OCI-M1 (cell line): ENCODE measurements around the gene CRYBB2.
"Not testable (repeated sequence)": the region's sequence is repeated elsewhere in the genome, so short reads cannot be mapped to it uniquely, and the experiment has no call there.

Experiments used
- DNase-seq: peaks from one replicate; lab custom pipeline; 2025; lab: John Stamatoyannopoulos, UW

The CRYBB2 gene, protein sequence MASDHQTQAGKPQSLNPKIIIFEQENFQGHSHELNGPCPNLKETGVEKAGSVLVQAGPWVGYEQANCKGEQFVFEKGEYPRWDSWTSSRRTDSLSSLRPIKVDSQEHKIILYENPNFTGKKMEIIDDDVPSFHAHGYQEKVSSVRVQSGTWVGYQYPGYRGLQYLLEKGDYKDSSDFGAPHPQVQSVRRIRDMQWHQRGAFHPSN

DNA sequence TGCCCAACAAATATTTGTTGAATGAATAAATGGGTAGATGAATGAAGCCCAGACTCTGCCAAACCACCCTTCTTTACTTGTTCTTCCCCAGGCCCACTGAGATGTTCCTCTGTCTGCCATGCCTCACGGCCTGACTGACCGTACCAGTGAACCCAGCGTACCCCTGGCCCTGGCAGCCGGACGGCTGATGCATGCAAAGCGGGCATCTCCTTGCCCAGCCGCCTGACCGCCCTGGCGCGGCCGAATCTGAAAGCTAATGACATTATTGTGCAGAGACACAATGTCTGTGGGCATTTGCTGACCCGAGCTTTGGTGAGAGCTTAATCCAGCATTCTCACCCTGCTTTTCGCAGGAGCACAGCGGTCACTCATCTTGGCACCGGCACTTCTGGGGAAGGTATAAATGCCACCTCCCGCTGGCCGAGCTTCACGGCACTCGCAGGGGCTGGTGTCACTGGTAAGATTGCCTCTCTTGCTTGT is at the start of gene CRYBB2:
Gene CRYBB2, plus strand, starts transcription at position 429 of the 479 bp plus-strand sequence. CDS start 1,791 bp downstream, outside the sequence.
- no peak for DNase-seq

DNA sequence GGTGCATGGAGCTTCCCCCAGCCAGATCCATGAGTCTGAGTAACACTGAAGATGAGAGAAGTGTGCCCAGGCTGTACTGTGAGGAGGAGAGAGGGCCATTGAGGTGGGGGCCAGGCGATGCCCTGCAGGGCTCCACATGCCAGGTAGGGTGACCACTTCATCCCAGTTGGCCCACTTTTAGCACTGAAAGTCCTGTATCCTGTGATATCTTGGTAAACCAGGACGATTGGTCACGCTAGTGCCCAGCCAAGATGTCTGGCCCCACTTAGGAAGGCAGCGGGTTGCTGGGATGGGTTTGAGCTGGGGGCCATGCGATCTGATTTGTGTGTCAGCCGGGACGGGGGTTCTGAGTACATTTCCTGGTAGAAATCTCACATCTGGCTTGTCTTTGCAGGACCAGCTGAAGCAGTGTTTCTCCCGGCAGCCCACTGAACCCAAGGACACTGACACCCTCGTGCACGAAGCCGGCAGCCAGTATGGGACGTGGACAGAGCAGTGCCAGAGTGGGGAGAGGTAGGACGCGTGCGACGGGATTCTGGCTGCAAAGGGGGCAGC is 48.9 kb upstream of the CRYBB2 start:
- DNase-seq = no peak

DNA sequence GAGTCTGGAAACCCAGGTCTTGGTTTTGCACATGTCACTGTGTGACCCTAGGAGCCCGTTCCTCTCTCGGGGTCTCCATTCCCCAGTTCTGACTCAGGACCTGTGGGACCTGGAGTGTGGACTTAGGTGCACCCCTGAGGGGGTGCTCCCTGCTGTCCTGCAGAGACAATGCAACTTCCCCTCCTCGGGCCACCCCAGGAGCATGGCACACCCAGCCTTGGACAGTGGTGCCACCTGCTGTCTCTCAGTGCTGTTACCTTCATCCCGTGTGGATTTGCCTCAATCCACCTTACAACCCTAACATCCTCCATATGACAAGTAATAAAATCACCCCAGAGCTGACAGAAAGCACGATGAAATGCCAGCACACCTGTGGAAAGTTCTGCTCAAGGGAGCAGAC is 47.3 kb upstream of the CRYBB2 start:
- peak; percentile 63 for DNase-seq

DNA sequence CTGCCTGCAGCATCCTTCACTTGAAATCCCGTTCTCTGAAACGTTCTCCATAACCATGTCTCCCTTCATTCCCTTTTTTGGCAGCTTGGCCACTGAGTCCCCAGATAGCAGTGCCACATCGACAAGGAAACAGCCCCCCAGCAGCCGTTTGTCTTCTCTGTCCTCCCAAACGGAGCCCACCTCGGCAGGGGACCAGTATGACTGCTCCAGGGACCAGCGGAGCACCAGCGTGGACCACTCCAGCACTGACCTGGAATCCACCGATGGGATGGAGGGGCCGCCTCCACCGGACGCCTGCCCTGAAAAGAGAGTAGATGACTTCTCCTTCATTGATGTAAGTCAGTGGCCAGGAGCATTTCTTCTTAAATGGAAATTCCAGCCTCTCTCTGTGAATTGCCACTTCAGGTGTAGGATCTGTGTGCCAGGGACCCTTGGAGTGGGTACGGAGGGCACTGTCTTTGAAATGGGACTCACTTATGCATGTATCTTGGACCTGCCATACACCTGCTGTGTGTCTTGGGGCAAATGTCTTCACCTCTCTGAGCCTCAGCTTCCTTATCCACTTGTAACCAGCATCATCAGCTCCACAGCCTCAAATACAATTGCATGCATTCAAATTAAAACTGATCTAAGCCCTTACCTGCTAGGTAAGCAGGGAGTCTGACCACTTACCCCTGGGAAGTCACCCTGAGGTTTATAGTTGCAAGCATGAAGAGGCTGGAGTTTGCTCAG is 45.1 kb upstream of the CRYBB2 start:
- no peak for DNase-seq

DNA sequence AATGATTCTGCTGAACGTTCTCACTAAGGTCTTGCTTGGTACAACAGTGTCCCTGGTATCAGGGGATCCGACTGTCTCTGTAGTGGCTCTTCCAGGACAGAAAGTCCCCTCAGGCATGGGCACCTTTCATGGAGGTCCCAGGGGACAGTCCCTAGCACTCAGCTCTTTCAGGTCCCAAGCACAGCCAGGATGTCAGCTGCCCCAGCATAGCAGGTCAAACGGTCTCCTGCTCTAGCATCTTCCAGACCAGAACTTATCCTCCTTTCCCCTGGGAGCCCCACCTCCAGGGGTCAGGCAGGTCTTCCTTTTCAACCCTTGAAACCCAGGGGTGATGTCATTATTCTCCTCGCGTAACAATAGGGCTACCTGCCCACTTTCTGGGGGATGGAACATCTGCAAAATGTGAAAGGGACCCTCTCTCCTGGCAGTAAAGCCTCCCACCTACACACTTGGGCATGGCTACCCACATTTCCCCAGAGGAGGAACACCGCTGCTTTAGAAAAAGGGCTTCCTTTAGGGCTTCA is 44.5 kb upstream of the CRYBB2 start:
- DNase-seq = no peak

DNA sequence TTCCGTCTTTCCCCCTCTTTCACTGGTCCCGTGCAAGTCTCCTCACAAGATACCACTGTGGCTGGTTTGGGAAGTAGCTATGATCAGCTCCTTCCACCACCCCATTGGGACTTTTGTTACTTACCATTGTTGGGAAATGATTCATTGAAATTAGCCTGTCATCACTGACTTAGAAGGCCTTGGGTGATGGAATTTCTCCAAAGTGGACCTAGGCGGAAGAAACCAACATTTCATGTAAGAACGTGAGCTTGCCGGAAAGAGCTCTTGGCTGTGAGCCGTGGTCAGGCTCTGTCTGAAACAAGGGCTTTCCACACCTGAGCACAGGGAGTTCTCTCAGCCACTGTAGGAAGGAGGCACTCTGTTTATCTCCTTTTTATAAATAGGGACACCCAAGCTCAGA is 43.3 kb upstream of the CRYBB2 start:
- no peak for DNase-seq

DNA sequence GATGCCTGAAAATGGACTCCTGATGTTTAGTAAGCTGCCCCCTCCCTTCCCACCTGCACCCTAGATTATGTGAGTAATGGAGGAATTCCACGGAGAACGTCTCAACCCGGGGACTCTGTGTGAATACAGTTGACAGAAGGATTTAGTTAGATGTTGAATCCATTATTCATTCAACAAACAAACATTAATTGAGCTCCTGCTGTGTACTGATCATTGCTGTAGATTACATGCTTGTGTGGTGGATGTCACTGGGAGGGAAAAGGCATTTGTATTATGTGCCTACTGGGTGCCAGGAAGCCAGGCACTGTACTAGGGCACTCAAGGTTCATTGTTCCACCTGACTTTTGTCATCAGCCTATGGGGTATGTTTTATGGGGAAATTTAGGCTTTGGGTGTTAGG is 42.6 kb upstream of the CRYBB2 start:
- DNase-seq = no peak

DNA sequence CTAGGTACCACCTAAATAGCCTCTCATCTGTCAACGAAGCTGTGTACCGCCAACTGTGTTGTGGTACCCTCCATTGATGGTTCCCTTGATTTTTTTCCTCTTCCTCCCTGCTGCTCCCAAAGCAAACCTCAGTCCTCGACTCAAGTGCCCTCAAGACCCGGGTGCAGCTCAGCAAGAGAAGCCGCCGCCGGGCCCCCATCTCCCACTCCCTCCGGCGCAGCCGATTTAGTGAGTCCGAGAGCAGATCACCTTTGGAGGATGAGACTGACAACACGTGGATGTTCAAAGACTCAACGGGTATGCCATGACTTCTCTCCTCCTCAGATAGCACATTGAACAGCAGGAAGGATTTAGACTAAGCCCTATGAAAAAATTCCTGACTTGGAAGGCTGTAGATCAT is 42.2 kb upstream of the CRYBB2 start:
- no peak for DNase-seq

DNA sequence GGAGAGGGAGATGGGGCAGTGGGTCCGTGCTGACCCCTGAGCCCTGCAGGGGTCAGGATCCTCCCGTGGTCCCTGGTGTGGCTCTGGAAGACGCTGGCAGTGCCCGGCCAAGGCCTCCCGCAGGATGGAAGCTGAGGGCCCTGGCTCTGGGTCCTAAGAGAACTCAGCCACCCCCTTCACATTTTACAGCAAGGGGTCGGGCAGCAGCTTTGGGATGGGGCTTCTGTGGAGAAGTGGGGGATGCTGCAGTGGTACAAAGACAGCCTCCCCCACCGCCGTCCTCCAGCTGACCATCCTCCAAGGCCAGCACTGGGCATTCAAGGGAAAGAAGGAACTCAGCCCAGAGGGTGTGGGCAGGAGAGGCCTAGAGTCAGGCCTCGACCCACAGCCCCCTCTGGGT is 41.5 kb upstream of the CRYBB2 start:
- no peak for DNase-seq

DNA sequence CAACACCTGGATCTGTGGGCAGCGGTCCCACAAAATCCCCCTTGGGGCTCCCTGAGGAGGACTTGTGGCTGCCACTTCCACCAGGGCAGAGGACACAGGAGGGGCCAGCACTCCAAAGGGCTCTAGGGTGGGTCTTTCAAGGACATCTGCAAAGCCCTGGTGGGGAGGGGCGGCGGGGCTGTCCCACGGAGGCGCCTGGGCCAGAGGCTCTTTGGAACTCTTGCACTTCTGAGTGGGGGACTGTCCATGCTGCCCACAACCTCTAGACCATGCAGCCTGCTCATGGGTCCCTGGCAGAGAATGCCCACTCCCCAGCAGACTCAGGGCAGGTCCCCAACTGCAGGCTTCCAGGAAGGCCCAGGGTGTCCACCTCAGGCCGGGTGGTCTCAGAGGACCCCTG is 41.1 kb upstream of the CRYBB2 start:
- DNase-seq = not testable (repeated sequence)

DNA sequence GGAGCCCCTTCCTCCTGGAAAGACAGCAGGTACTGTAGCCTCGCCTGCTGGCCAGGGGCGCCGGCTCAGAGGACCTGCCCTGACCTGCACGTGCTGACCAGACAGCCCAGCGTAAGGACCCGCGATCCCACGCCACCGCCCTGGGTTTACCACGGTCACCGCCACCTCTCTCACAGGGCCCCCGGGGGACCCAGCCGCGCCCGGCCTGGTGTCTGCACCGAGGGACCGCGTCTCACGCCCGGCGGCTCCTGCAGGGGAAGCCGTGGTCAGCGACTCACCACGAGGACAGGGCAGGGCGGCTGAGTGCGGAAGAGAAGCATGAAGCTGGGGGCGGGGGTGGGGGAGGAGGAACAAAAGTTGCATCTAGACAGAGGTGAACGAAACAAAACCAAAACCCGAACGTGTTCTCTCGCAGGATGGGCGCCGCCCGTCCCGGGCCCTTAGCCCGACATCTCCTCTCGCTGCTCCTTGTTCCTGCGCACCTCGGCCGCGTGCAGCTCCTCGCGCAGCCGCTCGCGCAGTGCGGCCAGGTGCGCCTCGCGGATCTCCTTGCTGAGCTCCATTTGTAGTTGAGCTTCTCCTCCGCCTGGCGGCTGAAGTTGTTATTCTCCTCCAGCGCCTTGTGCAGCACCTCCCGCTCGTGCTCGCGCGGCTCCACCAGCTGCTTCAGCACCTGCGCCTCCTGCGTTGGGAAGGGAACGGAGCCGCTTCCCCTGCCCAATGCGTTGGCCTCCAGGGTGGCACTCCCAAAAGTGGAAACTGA is 40.4 kb upstream of the CRYBB2 start:
- not testable (repeated sequence) for DNase-seq

DNA sequence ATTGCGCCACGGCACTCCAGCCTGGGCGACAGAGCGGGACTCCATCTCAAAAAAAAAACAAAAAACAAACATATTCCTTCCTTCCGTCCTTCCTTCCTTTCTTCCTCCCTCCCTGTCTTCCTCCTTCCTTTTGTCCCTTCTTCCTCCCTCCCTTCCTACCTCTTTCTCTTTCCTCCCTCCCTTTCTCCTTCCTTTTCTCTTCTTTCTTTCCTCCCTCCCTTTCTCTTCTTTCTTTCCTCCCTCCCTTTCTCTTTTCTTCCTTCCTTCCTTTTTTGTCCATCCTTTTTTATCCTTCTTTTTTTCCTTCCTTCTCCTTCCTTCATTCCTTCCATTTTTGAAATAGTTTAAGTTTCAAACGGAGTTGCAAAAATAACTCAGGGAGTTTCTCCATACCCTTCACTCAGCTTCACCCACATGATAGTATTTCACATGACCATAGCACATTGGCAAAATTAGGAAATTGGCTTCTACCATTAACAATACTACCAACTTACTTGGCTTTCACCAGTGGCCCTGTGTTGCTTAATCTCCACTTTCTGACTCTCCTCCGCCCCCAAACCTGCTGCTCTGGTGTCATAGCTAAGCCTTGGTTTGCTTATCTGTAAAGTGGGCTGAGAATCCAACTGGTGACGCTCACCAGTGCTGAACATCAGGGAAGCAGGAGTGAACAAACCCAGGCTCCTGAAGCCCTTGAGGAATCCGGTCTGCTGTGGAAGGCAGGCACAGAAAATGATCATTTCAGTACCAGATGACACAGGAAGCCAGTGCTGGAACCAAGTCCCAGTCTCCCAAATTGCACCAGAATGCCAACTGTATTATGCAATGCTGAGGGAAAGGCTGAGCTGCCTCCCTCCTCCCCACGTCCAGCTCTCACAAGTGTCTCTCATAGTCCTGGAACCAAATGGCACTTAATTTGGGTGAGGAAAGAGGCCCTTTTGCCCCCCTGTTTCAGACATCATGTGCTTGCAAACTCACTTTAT is 37.0 kb upstream of the CRYBB2 start:
- no peak for DNase-seq

DNA sequence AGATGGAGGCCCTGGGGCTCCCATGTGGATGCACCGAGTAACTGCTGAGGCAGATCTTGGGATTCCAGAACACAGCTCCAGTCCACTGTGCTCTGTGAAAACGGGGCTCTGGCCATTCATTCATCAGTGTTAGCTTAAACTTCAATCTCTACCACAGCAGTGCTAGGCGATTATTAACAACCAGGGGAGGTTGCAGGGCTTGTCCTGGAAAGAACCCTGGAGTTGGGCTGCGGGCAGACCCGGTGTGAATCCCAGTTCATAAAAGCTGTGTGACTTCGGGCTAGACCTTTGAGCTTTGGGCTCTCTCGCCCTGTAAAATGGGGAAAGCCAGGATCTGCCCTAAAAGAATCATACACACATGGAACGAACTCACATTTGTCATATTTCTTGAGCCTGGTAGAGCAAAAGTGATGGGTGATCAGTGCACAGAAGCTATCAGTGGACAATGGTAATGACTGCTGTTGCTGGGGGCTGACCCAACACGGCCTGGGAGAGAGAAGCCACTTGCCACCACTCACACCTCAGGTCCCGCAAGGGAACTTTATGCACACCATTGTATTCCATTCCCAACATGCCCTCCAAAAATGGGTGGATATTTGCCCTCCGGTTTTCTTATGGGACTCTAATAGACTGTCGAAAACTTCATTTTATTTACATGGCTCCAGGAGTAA is 35.4 kb upstream of the CRYBB2 start:
- DNase-seq = no peak

DNA sequence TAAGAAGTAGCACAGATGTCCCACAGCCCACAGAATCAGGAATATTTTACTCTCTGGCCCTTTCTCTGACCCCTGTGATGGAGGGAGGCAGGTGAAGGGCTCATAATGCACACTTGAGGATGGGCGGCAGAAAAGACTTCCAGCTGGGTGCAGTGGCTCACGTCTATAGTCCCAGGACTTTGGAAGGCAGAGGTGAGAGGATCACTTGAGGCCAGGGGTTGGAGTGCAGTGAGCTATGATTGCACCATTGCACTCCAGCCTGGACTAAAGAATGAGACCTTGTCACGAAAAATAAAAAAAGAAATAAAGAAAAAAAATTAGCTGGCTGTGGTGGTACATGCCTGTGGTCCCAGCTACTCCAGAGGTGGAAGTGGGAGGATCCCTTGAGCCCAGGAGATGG is 33.3 kb upstream of the CRYBB2 start:
- no peak for DNase-seq

DNA sequence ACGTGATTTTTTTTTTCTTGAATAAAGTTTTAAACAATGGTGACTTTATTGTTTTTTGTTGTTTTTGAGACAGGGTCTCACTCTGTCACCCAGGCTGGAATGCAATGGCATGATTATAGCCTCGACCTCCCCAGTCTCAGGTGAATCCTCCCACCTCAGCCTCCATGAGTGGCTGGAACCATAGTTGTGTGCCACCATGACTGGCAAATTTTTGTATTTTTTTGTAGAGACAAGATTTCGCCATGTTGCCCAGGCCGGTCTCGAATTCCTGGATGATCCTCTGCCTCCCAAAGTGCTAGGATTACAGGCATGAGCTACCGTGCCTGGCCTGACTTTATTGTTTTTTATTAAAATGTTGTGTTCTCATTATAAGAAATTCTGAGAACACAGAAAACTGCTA is 32.0 kb upstream of the CRYBB2 start:
- DNase-seq = no peak

DNA sequence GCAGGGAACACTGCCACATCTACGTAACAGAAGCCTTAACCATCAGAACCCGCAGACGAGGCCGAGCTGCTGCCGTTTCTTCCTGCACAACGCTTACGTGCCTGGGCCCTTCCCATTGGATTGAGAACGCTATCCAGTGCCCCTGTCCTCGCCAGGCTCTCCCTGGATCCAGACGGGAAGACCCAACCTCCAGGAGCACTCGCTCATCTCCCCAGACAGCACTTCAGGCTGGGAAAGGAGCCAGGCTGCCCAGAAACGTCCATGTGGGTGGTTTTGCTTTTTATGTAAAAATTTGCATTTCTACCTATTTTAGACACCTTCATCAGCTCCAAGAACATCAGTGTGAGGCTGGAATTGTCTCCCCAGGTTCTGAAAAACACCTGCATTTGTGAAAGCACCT is 27.0 kb upstream of the CRYBB2 start:
- DNase-seq = no peak

DNA sequence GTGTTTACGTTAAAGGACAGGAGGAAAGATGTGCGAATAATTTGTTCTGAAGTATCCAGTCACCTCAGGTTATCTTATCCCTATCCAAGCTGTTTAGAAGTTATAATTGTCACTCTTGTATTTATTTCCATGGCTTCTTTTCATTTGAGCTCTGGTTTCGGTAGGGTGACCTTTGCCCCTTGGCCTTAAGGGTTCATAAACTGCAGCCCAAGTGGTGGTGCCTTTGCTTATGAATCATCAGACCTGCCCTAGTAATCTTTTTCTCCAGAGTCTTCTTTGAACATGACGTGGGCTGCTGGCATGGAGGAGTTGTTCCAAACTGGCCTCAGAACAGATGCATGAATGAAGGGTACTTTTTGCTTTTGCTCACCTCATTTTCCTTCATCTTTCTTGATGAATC is 26.3 kb upstream of the CRYBB2 start:
- DNase-seq = no peak

DNA sequence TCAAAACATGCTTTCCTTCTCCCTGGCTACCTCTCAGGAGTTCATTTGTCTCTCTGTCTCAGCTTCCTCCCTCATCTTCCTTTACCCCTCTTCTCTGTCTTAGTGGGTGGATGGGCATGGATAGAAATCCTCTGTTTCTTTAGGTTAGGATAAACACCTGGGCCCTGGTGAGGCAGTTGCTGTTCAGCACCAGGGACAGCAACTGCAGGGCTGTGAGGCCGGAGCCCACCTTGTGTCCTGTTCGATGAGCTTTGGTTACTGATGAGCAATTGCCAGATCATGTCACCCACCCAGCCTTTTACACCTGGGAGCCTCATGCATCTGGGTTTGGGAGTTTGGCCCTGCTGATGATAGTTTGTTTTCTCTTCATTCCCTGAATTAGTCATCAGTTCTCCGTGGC is 25.9 kb upstream of the CRYBB2 start:
- no peak for DNase-seq

DNA sequence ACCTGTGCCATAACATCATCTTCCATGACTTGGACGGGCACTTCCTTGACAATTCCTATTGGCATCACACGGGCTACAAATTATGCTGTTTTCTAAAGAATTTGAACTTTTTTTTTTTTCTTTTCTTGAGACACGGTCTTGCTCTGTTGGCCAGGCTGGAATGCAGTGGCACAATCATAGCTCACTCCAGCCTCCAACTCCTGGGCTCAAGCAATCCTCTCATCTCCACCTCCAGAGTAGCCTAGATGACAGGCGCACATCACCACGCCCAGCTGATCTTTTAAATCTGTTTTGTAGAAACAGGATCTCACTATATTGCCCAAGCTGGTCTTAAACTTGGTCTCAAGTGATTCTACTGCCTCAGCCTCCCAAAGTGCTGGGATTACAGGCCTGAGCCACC is 23.1 kb upstream of the CRYBB2 start:
- no peak for DNase-seq

DNA sequence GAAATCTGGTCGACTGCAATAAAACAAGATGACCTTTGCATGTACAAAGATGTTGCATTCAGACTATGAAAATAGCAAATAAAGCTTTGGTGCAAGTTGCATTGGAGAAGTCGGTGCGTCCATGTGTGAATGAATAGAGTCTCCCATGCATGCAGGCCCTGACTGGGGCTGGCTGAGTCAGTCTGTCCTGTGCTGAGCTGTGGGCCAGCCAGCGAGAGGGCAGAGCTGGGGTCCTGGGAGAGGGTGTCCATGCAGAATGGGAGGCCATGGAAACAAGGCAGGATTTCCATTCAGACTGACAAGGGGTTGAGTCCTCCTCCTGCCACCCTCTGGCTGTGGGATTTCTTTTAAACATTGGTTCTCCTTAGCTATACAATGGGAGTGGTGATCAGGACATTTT is 22.1 kb upstream of the CRYBB2 start:
- DNase-seq = no peak
